SW480 (cell line): ENCODE measurements around the gene MVB12B.
A peak's percentile ranks its signal among the peaks of the same experiment; 100 is the strongest.

Experiments
- DNase-seq: peaks from one replicate; pipeline ENCODE4 v3.0.0-alpha.2; 2016; ENCODE audit warnings: low spot score

Gene MVB12B

GRCh38 chr9:126506361-126507317, 180.0 kb downstream of the MVB12B start:
- no peak for DNase-seq

GRCh38 chr9:126507318-126508109, 180.9 kb downstream of the MVB12B start:
- DNase-seq, result no peak

DNA sequence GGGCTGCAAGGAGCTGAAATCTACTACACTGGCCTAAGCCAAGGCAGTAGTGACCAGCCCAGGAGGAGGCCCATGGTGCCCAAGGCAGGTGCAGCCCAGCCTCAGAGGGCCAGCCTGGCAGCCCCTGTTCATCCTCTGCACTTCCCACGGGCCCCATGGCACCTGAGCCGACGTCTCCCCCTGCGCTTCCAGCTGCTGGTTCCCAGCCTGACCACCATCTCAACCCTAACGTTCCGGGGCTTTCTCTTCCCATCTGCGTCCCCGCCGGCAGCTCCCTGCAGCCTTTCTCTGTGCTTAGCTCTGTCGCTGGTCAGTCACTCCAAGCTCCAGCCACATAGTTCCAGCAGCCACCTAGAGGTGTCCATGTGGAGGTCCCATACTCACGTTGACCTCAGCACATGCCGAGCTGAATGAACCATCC, 181.6 kb downstream of the MVB12B start:
- DNase-seq, result no peak

DNA sequence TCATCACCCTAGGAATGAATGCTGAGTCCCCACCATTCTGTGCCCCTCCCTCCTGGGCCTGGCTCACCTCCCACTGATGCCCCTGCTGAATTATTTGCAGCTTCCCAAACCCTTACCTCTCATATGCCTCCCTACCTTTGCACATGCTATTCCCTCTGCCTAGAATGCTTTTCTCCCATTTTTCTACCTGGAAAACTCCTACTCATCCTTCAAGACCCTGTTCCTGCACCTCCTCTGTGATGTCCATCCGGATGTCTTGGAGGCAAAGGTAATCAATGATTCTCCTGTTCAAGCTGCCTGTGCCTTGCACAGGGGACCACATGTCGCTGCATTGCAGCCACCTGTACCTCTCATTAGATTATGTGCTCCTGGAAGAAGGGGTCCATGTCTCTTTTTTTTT, 182.3 kb downstream of the MVB12B start:
- no peak for DNase-seq

DNA sequence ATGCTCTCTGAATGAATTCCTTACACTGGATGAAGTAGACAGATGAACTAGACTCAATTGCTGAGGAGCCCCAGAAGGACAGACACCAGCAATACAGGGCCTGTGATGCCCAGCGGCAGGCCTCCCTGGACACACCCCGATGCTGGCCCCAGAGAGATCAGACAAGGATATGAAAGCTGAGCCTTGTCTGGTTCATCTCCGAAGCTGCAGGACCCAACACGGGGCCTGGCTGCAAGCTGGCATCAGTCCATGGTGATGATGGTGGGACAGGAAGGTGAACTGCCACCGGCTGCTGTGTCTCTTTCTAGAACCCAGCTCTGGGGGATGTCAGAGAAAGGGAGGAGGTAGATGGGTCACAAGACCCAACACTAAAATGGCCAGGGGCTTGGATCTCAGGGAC, 183.1 kb downstream of the MVB12B start:
- DNase-seq, result no peak

- DNase-seq, result no peak
Measured at GRCh38 chr9:126510564-126510963, 183.9 kb downstream of the MVB12B start.

DNA sequence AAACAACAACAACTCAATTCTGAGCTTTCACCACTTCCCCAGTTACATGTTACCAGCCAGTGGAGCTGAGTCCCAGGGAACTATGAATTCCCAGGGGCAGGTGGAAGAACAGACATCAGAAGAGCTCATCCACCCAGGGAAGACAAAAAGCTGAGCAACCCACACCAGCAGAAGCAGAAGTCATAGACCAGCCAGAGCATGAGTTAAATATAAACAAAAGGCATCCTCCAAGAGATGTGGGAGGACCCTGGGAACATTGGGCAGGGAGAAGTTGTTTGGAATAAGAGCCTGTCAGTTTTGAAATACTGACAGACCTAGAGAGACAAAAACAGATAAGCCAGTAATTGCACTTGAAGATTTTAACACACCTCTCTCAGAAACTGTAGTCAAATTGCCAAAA, 184.8 kb downstream of the MVB12B start:
- DNase-seq, result no peak

- DNase-seq, result no peak
Measured at GRCh38 chr9:126513159-126514036, 186.8 kb downstream of the MVB12B start.

- no peak for DNase-seq
Measured at GRCh38 chr9:126514037-126514821, 187.6 kb downstream of the MVB12B start.

DNA sequence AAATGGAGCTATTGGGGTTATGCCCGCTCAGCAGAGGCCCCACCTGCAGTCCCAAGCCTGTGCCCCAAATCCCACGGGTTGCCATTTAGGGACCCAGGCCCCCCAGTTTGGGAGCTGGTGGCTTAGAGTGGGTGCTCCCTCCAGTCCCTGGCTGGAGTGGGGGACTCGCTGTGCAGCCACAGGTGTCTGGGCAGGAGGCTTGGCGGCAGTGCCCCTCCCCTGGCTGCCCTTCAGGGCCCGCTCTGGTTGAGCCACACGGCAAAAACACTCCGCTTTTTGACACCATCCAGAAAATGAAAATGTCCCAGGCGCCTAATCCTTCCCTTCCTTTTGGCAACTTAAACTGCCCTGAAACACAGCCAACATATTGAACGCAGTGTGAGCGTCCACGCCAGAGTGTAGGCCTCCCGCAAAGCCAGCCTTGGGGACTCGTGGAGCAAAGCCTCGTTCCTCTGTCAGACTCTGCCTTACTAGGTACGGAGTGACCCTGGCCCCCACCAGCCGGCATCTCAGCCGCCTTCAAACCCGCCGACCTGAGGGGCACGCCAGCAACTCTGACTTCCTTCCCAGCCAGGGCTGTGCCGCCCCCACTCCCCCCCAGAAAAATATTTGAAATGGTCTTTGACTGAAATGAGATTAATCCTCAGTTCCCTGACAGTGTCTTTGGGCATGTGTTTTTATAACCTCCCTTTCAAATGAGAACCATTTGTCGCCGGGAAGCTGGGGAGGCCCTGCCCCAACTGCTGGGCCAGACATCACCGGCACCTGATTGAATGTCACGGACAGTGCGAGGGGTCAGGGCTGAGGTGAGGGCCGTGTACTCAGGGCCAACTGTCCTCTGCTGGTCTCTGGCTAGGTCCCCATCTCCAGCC, 188.6 kb downstream of the MVB12B start:
- no peak for DNase-seq

DNA sequence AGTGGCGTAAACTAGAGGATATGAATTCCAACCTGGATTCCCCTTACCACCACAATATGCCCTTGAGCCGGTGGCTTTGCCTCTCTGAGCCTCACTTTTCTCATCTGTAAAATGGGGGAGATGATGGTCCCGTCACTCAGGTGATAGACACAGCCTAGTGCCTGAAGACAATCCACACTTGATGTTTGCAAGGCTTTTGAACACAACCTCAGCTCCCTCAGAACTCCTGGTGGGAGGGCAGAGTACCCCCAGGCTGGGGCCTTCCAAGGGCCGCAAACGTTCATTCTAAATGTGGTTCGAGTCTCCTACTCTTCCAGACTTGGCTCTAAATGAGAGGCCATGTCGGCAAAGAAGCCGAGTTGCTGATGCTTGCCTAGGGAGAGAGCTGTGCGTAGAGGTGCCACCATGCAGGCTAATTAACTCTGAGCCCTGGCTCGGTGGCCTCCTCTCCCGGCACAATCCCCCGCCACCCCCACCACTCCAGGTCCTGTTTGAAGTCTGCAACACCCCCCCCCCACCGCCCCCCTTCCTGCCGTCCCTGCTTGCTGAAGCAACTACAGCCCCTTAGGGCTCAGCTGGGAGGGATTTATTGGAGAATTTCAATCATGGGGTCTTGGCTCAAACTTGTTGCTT, 189.4 kb downstream of the MVB12B start:
- DNase-seq, result no peak

DNA sequence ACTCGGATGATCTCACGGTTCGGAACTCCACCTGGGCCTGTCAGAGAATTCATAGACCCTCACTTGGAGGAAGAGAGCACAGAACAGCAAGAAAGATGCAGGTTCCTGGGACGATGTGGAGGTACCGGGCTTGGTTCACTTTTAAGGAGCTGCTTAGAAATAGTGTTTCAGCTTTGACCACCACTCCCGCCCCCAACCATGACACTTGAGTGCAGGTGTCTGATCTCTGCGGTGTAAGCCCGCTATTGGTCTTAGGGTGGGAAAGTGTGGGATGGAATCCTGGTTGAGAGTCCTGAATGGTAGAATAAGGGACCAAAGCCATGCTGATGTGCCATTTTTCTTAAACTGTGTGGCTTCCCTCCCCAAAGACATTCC, 189.9 kb downstream of the MVB12B start:
- DNase-seq, result no peak

DNA sequence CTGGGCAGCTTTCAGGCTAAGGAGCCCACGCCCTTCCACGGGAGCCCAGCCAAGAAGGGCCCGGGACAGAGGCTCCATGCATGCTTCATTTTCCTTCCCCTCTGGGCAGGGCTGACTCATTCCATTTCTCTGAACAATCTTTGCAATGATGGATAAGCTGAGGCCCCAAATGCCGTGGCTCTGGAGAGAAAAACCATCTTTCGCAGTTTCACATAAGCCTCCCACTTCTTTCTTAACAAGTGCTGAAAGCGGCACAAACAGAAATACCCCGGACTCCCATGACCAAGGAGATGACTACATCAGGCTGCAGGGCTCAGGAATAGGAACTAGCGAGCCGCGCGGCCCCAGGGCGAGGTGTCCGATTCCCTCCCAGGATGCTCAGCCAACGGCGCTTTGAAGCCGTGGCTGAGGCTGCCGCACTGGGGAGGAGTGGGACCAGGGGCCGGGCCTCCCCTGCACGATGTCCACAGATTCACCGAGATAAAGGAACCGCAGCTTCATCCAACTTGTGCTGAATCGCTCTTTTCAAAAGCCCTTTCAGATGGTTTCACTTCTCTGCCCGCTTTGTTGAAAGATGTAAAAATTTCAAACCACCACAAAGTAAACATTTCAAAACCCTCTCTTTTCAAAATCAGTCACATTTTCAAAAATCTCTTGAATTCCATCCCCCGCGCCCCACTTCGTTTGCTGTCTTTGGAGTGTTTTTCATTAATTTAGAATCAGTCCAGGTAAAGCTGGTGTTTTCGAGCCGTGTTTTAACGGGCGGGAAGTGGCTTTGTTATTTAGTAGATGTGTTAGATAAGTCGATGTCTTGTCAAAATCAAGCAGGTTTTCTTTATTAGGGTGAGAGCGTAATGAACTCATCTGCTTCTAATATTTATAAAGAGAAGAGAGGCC, 190.6 kb downstream of the MVB12B start:
- DNase-seq, result peak; percentile 82

DNA sequence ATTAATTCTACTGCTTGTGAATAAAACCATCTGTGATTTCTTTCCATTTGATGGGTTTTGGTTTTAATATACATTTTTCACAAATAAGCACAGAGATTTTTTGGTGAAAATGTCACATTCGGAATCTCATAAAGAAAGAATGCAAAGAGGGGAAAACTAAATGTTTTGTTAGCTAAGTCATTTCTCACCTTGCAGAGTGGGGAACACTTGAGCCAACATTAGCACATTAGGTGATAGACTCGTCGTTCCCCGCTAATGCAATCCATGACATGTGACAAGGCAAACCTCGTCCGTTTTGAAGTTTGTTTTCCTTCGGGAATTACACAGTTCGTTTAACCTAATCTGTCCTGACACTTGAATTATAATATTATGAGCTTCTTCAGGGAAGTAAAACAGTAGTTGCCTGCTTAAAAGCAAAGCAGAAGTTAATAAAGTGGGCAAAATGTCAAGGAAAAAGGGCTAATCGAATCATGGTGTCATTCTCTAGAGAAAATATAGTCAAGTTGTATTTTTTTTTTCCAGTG, 191.3 kb downstream of the MVB12B start:
- no peak for DNase-seq

- DNase-seq, result no peak
Measured at GRCh38 chr9:126518763-126519162, 192.1 kb downstream of the MVB12B start.

DNA sequence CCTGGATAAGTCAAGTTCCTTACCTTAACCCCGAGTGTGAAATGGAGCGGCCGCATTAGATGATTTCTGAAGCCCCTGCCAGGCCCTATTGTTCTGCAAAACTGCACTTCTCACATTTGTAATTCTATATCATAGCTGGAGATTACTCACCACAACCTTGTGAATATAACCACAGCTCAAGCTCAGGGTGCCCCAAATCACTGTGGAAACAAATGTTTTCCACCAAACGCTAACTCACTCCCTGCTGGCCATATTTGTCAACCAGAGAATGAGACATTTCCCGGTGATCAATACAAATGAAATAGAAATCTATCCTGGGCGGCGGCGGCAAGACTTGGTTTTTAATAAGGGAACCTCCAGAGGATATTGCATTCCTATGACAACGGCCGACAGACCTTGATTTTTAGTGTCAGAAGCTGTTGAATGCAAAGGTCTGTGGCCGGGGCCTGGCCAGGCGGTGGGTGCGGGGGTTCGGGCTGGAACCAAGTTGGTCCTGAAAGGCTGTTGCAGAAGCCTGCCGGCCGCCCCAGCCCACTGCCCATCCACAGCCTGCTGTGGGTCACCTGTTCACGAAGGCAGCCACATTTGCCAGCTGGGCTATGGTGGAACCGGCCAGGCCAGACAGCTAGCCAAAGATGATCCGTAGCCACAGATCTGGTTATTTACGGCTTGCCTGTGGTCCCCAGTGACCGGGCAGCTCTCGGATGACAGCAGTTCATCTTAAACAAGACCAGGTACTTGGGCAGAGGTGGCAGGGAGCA, 193.2 kb downstream of the MVB12B start:
- DNase-seq, result no peak

DNA sequence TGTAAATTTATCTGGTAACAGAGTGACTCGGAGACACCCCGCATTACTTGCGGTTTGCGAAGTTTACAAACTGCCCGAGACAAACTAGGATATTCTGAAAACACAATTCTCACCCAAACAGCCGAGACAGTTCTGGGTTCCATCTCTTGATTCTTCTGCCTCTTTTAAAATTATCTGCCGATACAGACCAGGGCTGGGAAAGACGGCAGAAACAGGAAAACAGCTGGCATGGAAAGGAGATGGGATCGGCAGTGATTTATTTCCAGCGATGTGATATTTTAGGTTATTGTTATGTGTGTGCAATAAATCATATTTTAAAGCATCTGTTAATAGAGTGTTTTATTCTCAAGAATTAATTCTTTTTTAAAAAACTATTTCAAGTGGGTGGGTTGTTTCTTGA, 193.8 kb downstream of the MVB12B start:
- no peak for DNase-seq

GRCh38 chr9:126521089-126521488, 194.5 kb downstream of the MVB12B start:
- no peak for DNase-seq
